GM18517 (cell line): ENCODE measurements around the gene KLHL17.
"Not testable (repeated sequence)": the region's sequence is repeated elsewhere in the genome, so short reads cannot be mapped to it uniquely, and the experiment has no call there.

Source experiments
- ATAC-seq: cut with Tn5 transposase; IDR thresholded peaks from one replicate; pipeline ENCODE4 v1.9.1; 2021; ENCODE audit warnings: mild to moderate bottlenecking, moderate library complexity; ENCODE audit not compliant: unreplicated experiment

KLHL17 gene

DNA sequence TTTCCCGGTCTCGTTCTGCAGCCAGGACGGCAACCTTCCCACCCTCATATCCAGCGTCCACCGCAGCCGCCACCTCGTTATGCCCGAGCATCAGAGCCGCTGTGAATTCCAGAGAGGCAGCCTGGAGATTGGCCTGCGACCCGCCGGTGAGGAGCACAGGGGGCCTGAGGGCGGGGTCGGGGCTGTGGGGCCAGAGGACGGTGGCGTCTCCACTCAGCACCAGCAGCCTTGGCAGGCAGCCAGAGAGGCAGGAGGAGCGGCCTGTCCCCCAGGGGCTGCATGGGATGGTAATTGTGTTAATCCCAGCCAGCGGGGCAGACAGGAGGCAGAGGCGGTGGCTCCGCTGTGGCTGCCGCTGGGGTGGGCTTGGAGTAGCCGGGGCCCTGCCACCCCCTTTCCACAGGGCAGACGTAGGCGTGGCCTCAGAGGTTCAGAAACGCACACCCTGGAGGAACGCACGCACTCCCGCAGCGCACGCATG lies 24.6 kb upstream of the KLHL17 start:
- ATAC-seq = no peak

DNA sequence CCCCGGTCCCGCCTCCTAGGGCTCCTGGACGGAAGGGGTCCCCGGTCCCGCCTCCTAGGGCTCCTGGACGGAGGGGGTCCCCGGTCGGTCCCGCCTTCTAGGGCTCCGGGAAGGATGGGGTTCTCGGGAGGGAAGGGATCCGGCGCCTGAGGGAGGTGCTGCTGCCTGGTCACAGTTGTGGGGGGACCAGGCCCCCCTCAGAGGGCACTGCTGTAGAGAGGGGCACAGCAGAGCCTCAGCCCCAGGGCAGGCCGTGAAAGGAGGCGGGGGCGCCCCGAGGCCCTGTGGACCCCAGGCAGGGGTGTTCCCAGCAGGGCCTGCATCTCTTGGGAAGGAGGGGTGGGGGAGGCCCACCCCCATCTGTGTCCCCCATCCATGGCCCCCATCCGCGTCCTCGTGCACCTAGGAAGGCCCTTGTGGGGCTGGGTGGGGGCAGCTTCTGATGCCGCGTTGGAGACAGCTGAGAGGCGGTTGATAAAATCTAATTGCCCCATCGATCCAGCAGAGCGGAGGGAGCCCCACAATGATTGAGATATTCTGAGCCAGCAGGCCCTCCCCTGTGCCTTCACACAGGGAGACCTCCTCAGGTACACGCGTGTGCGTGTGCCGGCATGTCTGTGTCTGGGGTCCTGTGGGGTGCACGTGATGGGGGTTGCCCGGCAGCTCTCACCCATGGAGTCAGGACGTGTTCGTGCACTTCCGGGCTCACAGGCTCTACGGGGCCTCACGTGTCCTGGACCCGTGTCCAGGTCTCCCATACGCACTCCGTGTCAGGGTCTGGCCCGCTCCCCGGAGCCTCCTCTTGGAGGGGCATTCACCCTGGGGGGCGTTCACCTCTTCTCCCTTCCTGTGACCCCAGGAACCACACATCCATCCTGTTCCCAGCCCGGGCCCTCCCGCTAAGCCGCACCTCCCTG lies 23.8 kb upstream of the KLHL17 start:
- no peak for ATAC-seq

DNA sequence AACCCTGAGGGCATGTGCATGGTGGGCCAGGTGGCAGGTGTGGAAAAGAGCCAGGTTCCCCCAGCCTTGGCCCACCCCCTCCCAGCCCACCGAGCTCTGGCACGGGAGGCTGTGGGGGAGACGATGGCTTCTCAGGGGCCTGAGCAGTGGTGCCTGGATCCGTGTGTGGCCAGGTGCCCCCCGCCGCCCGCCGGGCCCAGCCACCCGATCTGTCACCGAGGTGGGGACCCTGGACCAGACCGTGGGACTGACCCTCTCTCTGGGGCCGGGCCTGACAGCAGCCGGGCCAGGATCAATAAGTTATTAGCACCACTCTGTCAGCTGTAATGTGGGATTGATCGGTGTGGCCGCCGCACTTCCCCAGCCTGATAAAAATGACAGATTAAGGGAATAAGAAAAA lies 22.9 kb upstream of the KLHL17 start:
- no peak for ATAC-seq

DNA sequence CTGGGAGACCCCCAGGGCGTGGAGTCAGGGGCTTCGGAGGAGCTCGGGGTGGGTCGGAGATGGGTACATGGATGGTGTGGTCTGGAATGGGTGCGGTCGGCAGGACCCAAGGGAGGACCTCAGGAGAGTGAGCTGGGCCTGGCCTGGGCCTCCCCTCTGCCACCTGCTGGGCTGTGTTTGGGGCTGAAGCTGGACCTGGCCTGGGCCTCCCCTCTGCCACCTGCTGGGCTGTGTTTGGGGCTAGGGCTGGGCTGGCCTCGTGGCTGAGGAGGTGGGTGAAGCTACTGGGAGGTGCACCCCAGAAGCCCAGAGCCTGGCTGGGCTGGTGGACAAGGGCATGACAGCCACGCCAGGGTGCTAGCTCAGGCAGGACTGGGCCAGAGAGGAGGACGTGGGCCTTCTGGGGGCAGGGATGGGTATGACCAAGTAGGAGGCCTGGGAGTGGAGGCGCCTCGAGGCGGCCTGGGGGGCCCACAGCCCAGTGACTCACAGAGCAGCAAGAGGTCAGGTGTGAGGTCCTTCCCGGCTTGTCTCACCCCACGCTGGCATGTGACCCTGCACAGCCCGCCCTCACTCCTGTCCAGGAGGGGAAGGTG lies 22.2 kb upstream of the KLHL17 start:
- no peak for ATAC-seq

DNA sequence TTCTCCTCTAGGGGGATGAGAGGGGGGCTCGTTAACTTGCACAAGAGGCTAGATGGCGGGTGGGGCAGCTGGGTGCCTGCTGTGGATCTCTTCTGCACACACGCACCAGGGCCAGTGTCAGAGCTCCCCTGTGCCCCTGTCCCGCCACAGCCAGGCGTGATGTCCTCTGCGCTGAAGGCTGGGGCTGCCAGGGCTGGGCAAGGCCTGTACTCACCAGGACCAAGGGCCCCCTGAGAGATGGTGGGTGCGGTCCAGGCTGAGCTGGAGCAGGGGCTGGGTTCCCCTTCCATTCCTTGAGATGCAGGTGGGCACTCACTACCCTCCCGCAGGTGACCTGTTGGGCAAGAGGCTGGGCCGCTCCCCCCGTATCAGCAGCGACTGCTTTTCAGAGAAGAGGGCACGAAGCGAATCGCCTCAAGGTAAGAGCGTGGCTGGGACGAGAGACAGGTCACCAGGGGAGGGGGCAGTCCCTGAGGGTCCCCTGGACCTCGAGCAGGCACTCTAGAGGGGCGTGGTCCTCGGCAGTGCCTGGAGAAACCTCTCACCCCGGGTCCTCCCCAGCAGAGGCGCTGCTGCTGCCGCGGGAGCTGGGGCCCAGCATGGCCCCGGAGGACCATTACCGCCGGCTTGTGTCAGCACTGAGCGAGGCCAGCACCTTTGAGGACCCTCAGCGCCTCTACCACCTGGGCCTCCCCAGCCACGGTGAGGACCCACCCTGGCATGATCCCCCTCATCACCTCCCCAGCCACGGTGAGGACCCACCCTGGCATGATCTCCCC lies 21.5 kb upstream of the KLHL17 start:
- ATAC-seq = no peak

DNA sequence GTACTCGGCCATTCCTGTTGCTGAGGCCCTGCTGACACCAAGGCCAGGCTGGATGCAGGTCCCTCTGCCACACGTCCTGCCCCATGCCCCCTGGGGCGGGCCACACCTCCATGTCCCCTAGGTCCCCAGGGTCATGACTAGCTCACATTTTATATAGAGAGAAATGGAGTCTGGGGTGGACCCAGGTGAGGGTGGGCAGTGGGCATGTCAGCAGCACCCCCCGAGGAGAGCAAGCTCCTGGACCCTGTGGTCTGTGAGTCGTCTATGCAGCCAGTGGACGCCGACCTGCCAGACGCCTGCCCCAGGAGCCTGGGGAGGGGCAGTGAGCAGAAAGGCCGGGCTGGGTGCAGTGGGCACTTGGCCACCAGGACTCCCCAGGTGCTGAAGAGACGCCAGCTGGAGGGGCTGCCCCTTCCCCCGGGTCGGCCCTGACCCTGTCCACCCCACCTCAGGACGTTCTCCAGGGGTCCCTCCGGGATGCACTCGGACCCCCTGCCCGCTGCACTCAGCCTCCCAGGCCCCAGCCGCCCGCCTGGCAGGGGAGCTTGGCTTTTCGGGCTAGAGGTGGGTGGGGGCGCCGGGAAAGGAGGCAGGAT lies 20.8 kb upstream of the KLHL17 start:
- no peak for ATAC-seq

DNA sequence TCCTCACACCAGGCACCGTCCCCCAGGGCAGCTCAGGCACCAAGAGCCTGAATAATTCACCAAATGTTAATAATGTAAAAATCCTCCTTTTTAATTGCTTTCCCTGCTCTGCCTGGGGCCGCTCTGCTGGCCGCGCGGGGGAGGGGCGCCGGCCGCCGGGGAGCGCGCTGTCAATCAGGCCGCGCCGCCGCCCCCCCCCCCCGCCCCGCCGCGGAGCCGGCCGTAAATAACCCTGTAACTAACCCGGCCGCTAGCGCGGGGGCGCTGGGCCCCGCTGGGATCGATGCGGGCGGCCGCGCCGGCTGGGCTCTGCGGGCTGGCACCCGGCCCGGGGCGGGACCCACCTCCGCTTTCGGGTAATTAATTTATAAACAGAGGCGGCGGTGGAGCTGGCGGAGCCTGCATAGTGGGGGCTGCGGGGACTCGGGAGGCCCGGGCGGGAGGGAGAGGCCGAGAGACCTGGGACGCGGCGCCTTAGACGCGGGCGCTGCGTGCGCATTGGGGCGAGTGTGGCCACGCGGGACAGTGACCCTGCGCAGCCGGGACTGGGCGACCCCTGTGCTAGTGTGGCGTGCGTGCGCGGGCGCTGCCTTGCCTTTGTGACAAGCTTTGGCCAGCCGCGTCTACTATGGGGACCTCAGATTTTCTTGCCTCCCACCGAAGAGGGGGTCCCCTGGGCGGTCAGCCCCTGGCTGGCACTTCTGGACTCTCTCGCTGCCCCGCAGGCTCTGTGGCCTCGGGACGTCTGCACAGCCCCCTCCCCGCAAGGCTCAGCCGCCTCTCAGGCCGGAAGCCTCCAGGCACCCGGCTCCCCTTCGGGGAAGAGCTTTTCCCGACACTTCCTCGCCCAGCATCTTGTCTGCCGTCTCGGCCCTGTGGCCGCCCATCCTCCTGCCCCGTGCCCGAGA lies 20.0 kb upstream of the KLHL17 start:
- no peak for ATAC-seq

DNA sequence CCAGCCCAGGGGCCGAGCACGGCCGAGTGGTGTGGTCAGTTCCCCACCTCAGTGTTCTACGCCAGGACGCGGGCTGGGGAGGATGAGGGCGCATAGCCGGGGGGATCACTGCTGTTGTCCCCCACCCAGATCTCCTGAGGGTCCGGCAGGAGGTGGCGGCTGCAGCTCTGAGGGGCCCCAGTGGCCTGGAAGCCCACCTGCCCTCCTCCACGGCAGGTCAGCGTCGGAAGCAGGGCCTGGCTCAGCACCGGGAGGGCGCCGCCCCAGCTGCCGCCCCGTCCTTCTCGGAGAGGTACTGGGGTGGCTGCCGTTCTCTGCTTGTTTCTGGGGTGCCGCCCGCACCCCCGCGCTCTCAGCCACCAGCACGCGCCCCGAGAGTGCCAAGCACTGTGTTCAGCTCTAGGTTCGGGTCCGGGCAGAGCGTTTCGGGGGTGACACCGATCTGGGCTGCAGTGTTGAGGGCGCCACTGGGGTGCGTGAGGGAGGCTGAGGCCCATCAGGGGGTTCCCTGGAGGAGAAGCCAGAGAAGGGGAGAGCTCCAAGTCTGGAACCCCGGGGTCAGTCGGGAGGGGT lies 19.3 kb upstream of the KLHL17 start:
- ATAC-seq = no peak

DNA sequence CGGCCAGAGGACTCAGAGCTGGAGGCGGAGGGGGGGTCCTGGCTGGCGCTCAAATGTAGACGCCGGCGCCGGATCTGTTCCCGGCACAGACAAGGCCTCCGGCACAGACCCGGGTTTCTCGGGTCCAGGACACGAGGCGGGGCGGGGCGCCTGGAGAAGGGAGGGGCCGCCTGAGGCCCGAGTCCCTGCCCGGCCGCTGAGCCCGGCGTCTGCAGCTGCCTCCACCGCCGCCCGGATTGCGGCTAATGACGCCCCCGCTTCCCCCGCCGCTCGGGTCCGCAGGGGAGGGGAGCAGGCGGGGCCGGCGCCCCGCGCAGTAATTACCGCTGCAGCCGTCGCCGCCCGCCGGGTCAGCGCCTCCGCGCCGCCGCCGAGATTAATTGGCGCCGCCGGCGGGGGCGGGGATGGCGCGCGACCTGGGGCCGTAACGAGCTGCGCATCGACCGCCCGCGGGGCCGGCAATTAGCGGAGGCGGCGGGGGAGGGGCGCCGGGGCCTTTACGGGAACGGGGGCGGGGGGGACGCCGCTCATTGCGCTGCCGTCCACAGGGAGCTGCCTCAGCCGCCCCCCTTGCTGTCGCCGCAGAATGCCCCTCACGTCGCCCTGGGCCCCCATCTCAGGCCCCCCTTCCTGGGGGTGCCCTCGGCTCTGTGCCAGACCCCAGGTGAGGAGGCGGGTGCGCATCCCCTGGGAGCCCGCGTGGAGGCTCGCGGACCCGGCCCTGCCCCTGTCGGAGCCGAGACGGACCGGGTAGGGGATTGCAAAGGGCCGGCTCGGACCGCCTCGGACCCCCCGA lies 18.6 kb upstream of the KLHL17 start:
- no peak for ATAC-seq

DNA sequence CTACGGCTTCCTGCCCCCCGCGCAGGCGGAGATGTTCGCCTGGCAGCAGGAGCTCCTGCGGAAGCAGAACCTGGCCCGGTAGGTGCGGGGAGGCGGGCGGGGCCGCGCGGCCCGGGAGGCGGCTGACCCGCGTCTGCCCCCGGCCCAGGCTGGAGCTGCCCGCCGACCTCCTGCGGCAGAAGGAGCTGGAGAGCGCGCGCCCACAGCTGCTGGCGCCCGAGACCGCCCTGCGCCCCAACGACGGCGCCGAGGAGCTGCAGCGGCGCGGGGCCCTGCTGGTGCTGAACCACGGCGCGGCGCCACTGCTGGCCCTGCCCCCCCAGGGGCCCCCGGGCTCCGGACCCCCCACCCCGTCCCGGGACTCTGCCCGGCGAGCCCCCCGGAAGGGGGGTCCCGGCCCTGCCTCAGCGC lies 18.0 kb upstream of the KLHL17 start:
- ATAC-seq = no peak

DNA sequence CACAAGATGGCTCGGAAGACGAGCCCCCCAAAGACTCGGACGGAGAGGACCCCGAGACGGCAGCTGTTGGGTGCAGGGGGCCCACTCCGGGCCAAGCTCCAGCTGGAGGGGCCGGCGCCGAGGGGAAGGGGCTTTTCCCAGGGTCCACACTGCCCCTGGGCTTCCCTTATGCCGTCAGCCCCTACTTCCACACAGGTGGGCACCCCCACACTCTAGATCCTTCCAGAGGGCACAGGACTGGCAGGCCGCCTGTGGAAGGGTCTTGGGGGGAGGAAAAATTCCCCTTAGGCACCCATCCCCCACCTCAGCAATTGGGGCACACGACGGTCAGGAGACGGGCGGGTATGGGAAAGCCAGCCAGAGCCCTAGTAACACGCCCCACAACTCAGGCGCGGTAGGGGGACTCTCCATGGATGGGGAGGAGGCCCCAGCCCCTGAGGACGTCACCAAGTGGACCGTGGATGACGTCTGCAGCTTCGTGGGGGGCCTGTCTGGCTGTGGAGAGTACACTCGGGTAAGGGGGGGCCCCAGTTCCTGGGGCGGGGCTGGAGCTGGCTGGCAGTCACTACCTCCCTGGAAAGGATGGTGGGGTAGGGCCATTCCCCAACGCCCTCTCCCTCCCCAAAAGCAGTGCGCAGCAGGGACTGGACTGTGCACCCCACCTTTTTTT lies 17.4 kb upstream of the KLHL17 start:
- no peak for ATAC-seq

DNA sequence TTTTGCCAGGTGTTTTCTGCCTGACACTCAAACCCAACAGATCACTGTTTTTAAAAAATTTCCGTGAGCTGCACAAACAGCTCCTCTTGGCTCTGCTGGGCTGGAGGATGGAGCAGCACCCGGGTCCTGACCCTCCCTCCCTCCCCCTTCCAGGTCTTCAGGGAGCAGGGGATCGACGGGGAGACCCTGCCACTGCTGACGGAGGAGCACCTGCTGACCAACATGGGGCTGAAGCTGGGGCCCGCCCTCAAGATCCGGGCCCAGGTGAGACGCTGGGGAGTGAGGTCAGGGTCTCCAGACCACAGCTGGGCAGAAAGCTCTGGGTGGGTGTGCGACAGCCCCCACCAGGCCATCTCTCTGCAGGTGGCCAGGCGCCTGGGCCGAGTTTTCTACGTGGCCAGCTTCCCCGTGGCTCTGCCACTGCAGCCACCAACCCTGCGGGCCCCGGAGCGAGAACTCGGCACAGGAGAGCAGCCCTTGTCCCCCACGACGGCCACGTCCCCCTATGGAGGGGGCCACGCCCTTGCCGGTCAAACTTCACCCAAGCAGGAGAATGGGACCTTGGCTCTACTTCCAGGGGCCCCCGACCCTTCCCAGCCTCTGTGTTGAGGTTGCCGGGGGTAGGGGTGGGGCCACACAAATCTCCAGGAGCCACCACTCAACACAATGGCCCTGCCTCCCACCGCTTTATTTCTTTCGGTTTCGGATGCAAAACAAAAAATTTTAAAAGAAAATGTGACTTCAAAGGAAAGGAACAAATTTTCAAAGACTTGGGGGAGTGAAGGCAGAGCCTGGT lies 16.6 kb upstream of the KLHL17 start:
- ATAC-seq = no peak

DNA sequence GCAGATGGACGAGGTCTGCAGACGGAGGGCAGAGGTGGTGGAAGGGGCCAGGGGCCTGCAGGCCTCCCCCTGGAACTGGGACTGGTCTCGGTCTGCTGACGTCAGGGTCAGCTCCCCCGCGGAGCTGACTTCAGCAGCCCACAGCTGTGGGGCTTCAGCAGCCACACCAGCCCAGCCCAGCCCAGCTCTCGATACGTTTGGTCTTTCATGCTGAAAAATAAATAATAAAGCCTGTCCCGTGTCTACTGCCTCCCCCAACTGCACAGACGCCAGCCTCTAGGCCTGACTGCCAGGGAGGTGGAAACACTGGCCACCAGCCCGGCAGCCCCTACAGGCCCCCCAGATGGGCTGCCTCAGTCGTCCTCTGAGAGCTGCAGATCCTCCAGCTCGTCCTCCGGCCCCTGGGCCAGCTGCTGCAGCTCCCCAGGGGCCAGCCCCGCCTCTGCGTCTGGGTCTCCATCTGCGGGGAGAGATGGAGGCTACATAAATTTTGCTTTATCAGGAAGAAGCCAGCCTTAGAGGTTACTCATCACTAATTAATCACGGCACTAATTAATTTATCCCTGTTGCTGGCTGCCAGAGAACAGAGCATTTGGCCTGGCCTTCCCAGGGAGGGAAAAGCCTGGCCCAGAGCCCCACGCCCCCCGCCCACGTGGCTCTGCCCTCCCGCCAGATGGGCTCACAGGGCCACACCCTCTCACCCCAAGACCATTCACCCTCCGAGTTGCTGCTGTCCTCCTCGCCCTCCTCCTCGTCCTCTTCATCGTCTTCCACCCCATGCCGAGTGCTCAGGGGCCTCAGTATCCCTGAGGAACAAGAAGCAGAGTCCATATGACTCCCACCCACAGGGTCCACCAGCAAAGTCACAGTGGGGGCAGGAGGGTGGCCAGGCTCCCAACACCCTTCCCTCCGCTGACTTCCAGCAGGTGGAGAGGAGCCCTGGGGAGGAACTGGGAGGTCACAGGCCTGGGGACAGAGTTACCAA lies 15.8 kb upstream of the KLHL17 start:
- no peak for ATAC-seq

DNA sequence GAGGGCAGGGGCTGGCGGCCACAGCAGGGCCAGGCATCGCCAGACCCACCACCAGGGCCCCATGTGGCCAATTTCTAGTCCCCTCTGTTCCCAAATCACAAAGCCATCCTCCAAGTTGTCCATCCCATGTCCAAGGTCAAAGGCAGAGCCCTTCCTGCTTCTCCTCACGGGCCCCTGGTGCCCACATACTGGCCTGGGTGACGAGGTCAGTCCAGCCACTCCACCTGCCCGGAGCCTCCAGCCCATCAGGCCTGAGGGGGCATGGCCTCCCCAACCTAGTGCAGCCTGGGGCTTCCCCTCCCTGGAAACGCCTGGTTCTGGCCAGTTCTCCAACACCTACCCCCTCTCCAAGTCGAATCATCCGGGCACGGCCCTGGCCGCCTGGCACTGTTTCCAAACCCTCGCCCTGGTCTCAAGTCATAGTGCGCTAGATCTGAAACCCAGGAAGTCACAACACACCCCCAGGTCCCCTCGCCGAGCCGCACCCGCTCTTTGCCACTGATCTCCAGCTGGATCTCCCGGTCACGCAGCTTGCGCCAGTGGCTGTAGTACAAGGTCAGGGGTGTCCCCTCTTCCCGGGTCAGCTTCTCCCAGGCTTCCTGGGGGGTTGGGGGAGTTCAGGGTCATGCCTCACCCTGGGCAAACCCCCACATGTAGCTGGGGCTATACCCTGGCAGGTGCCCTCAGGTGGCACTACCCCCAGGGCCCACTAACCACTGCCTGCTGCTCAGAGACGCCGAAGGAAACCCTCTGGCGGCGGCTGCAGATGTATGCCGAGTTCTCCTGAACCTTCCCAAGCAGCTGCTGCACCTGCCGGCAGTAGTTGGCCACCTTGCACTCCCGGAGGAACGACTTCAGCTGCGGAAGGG lies 14.5 kb upstream of the KLHL17 start:
- ATAC-seq = no peak

DNA sequence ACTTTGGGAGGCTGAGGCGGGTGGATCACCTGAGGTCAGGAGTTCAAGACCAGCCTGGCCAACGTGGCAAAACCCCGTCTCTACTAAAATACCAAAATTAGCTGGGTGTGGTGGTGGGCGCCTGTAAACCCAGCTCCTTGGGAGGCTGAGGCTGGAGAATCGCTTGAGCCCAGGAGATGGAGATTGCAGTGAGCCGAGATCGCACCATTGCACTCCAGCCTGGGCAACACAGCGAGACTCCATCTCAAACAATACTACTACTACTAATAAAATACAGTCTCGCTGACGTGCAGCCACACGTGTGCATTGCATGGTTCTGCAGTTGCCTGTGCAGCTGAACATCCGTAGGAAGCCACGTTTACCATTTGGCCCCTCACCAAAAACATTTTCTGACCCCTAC lies 13.6 kb upstream of the KLHL17 start:
- not testable (repeated sequence) for ATAC-seq

DNA sequence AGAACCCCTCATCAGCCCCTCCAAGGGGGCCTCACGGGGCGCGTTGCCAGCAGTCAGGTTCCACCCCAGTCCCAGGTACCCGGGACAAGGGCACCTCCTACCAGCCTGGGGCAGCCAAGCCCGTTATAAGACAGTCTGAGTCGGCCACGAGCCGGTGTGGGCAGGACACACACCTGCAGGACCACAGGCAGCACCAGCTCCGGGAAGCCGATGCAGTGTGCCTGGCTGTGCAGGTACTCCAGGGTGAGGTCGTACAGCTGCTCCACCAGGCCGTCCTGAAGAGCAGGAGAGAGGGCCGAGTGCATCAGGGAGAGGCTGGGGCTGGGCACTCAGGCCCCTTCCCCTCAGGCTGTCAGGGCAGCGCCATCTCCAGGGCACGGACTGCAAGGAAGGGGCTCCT lies 12.4 kb upstream of the KLHL17 start:
- no peak for ATAC-seq
